ENCODE measurements around the gene ANKFN1.
"Not testable (repeated sequence)": the region's sequence is repeated elsewhere in the genome, so short reads cannot be mapped to it uniquely, and the experiment has no call there.

Gene ANKFN1

DNA sequence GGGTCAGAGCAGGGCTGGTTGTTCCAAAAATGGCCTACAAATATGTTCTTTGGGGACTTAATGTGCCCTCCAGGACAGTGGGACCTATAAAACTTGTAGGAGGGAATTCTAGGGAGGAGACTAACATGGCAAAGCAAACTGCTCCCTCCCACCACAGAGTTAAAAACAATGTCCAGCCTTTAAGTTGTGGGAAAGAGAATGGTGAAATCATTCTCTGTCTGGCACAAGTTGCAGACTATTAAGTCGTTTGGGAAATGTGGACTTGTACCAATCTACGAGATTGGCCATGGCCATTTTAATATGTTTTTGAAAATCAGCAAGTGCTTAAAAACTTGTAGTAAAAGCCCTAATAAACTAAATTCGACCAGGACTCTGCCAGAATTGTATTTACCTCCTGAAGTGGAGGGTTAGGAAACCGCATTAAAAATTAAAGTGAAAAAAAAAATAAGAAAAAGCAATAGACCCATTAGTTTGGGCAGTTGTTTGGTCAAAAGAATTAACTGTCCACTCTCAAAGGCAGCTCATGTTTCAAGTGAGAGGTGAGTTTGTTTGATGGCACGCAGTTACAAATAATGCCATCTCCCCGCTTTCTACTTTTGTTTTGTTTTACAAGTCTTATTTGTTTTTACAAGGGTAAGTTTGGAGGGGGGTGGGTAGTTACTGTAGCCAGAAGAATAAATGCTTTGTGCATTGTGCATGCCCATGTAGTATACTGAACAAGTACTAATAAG lies 32.4 kb downstream of the ANKFN1 start:
- FAIRE-seq = no peak

DNA sequence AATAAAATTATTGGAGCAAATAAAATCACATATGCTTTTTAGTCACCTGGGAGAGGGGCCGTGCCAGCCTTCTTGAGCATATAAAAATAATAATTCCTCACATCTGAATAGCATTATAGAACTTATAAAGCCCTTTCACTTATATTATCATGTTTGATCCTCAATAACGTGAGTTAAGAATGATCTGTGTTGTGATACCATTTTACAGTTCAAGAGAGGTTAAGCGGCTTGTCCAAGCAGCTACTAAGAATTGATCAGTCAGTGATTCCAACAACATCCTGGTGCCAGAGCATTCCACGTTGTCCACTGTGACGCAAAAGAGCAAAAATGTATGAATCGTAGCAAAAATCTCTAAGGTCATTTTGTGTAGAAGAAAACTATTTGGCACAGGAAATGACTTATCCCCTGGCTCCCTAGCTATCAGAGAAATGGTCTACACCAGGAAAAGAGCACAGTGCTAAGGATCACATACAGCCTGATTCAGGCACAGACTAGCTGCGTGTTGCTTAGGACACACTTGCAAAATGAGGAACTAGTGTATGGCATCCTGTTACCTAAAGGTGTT lies 33.0 kb downstream of the ANKFN1 start:
- FAIRE-seq = no peak

DNA sequence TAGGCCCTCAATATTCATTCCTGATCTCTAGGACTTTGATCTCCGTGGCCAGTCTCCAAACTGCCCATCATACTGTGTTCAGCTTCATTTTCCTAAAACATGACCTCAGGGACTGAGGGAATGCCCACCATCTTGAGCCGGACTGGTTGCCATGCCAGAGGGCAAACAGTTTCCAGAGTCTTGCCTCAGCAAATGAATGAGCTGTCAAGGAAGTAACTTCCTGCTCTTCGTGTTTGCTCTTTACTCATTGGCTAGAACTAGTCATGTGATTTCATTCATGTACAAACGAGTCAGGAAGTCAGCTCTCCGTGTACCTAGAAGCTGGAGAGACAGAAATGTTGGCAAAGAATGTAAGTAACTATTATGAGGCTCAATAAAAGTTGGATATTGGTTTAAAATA lies 50.2 kb downstream of the ANKFN1 start:
- no peak for FAIRE-seq

- FAIRE-seq = no peak
These were observed 53.1 kb downstream of the ANKFN1 start for GRCh38 chr17:56206351-56206750.

DNA sequence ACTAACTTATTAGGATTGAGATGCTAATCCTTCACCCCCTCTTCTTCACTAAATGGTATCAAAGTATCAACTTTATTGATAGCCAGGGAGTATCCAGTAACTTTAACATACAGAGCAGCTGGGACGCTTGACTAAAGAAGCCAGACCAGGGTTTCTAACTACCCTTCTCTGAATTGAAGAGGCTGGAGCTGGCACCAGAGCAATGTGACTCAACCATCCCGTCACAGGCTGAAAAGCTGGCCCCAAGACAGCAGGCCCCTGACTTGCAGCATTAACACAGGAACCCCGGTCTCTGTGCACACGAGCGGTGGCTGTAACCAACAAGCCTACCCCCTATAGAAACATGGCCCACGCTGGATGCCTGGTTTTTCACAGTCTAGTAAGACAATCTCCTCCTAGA lies 59.8 kb downstream of the ANKFN1 start:
- FAIRE-seq = no peak

DNA sequence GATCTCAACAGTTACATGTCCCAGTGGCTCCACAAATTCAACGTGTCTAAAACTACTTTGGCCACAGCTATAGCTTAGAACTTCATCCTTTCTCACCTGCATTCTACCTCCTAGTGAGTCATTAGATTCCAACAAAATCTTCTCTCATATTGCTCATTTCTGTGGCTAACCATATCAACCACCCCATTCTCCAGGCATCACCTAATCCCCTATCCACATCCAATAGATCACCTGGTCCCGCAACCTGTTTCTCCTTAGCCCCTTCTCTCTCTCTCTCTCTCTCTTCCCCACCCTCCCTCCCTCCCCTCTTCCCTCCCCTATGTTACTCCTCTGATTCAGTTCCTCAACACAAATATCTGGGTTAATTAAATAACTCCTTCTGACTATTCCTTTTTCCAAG lies 64.6 kb downstream of the ANKFN1 start:
- no peak for FAIRE-seq

- FAIRE-seq = no peak
These were observed 69.0 kb downstream of the ANKFN1 start for GRCh38 chr17:56222255-56222654.

DNA sequence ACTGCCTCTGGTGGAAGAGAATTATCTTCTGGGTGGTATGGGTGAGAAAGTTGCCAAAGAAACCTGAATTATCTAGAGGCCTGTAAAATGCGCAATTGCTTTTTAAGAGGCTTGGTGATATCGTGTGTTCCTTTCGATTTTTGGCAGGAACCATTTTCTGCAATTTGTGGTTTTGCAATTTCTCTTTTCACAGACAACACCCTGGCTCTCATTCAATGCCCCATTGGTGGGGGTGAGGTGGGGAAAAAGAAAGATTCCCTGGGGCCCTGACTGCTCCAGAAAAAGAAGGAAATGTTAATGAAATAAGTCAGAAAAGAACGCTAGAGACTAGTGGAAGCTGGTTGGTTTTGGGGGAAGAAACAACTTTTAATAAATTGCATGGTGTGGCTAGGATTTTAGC lies 77.4 kb downstream of the ANKFN1 start:
- FAIRE-seq = no peak

GRCh38 chr17:56231252-56231651 lies 78.0 kb downstream of the ANKFN1 start:
- FAIRE-seq = no peak

DNA sequence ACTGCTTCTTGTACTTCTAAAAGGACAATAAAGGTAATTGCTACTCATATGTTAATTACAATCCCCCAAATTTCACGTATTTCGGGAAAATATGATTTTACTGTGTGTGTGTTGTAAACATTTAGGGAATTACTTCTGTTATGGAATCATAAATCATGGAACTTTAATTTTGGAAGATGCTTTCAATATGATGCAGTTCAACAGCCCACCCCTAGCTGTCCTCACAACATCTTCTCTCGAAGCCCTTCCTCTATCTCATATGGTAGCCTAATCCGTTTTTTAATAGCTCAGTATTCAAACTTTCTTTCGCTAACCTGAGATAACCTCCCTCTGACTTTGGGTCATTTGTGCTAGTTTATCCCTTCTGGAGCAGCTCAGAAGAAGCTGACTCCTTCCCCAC lies 78.4 kb downstream of the ANKFN1 start:
- no peak for FAIRE-seq

- FAIRE-seq = no peak
These were observed 91.1 kb downstream of the ANKFN1 start for GRCh38 chr17:56244268-56244890.

GRCh38 chr17:56247816-56248215 lies 94.5 kb downstream of the ANKFN1 start:
- no peak for FAIRE-seq

GRCh38 chr17:56257075-56257474 lies 103.8 kb downstream of the ANKFN1 start:
- FAIRE-seq = no peak

GRCh38 chr17:56260376-56261002 lies 107.2 kb downstream of the ANKFN1 start:
- no peak for FAIRE-seq

- no peak for FAIRE-seq
These were observed 109.5 kb downstream of the ANKFN1 start for GRCh38 chr17:56262803-56263202.

DNA sequence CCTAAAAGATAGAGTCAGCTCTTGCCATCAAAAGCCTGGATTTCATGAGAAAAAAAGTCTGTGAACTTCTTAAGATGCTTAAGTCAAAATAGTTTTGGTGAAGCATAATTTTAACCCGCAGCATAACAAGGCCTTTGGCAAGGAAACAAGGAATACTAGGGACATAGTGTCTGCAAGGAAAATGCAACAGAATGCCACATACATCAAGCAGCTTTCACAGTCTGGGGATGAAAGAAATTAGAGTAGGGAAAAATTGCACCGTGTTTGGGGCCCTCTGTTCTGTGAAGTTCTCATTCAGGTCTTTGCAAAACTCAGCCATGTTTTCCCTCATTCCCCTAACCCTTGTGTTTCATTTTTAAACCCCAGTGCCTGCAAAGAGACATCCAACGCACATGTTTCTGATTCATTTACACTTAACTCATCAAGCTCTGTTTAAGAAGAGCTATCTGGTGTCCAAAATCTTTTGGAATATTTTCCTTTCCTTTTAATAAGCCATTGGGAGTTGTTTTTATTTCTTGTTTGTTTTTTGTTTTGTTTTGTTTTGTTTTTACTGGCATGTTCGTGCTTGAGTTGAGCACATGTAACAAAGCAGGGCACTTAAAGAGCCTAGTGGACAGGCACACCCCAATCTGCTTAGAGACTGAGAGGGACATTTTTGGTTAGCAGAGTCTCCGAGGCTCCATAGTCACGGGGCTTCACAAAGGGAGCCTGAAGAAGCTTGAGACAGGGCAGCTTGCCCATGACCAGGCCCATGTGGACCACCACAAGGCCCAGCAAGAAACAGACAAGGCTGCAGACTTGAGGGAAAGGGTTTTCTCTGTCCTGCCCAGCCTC lies 116.5 kb downstream of the ANKFN1 start:
- no peak for FAIRE-seq

GRCh38 chr17:56274491-56274890 lies 121.2 kb downstream of the ANKFN1 start:
- FAIRE-seq = no peak

GRCh38 chr17:56284482-56284881 lies 131.2 kb downstream of the ANKFN1 start:
- no peak for FAIRE-seq

GRCh38 chr17:56288786-56289185 lies 135.5 kb downstream of the ANKFN1 start:
- FAIRE-seq = not testable (repeated sequence)

DNA sequence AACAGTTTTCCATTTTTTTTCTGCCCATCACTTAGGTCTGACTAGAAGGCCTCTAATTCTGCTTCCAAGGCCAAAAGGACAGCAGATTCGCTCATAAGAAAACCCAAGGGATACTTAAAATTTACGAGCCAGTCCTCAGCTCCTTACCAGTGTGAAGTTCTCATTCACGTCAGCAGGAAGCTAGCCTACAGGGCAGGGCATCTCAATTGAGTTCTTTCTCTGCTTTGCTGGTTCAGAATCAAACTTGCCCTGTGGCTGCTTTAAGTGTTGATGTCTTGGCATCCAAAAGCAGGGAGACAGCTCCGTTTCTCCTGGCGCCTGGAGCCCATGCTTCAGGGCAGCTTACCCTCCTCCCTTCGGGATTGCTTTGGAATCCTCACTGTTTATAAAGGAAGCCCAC lies 136.0 kb downstream of the ANKFN1 start:
- FAIRE-seq = no peak

- no peak for FAIRE-seq
These were observed 137.0 kb downstream of the ANKFN1 start for GRCh38 chr17:56290101-56290801.

DNA sequence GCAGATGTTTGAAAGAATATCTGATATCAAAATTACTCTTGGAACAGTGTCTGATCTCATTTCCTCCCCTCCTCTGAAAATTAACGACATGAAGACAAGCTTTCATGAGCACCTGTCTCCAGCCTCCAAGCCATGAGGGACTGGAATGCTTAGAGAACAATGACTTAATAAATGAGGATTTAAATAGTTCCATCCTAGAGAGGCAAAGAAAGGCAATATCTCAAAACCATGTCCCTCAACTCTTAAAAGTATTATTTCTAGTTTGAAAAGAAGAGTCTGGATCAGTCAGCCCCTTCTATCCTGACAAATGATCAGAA lies 137.5 kb downstream of the ANKFN1 start:
- no peak for FAIRE-seq
